ENCODE data around the gene SH3PXD2B.

DNA sequence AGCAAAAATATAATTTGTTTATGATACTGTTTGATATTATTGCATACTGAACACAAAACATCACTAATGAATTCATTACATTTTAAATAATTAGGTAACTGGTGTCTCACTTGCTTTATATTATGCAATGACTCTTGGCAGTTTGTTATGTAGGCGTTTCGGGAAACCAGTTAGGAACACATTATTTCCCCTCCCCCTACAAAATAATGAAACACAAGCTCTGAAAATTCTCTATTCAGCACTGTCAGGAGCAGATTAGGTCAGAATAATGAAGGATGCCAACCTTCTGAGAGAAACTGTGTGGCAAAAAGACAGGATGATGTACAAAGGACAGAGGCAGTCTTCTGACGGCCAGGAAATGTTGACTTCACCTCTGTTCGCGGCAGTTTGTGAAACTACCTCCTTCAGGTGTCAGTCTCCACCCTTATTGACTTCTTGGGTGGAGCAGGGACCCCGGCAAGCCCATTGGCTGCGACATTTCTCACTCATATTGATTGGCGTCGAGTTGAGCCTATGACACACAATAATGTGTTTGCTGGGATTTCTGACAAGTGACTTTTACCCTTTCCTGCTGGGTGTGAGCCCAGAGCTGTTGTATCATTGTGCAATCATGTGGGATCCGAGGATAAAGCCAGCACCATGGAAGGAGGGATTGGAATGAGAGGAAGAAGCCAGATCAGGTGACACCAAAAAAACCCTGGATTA lies 33.9 kb downstream of the SH3PXD2B start:
- TF ChIP-seq CTCF (IDR thresholded peaks at IDR 0.05; ENCODE audit: borderline replicate concordance, extremely low read depth, low read length, poor library complexity, severe bottlenecking) (no peak), EZH2 (IDR thresholded peaks at IDR 0.05; ENCODE audit: borderline replicate concordance, low read depth, low read length, severe bottlenecking) (no peak)

Data from DND-41 (cell line).